Liver (tissue), 3 donors: ENCODE measurements around the gene CD320.

Source experiments
- CTCF ChIP-seq: fragments of 150-350 bp; IDR thresholded peaks from 2 replicates; pipeline ENCODE4 v1.5.1; 2017; ENCODE audit warnings: improper control_type of control experiment, low read depth, low read length; ENCODE audit not compliant: missing input control
- GABPA ChIP-seq, 2 donors: IDR thresholded peaks in 1 of 2; conservative IDR thresholded peaks in 1 of 2; 2 replicates each; pipeline ENCODE4 v1.6.1; 2016; ENCODE audit warnings: antibody characterized with exemption in 2 of 2, mild to moderate bottlenecking in 1 of 2, moderate library complexity in 1 of 2
- JUND ChIP-seq, 2 donors: IDR thresholded peaks; 2 replicates each; pipeline ENCODE4 v1.6.1; 2016; ENCODE audit warnings: antibody characterized with exemption in 2 of 2
- SP1 ChIP-seq: IDR thresholded peaks from 2 replicates; pipeline ENCODE4 v1.6.1; 2018; ENCODE audit warnings: antibody characterized with exemption, mild to moderate bottlenecking
- TAF1 ChIP-seq: conservative IDR thresholded peaks from 2 replicates; pipeline ENCODE4 v1.6.1; 2016; ENCODE audit warnings: antibody characterized with exemption, mild to moderate bottlenecking
- ZBTB33 ChIP-seq: IDR thresholded peaks from 2 replicates; pipeline ENCODE4 v1.6.1; 2016; ENCODE audit warnings: antibody characterized with exemption
- donor health status: healthy.
- donor health status: healthy.

- TF ChIP-seq SP1 = no peak
- no peak for TF ChIP-seq TAF1
- TF ChIP-seq CTCF = no peak
- no peak for TF ChIP-seq GABPA (IDR thresholded peaks at IDR 0.05 in 1 of 2, conservative IDR thresholded peaks at IDR 0.05 in 1 of 2)
- no peak for TF ChIP-seq ZBTB33
- no peak for TF ChIP-seq JUND (IDR thresholded peaks at IDR 0.05)
These were observed 46.8 kb downstream of the CD320 start for GRCh38 chr19:8261347-8261746.
